H1 (cell line): ENCODE results near the gene COL4A1. TPM values are rescaled to one million over a fixed set of nuclear protein-coding genes. Genes with fewer than 3 reads are reported as not detected.

Source experiments
- CTCF ChIA-PET: fragments of 300-600 bp; sonication (Branson Sonifier 250); formaldehyde crosslinking; loops from one replicate; lab custom pipeline; 2021; ENCODE audit not compliant: partially characterized antibody; lab: Charles Lee
- POLR2A ChIA-PET: fragments of 300-600 bp; sonication (Branson Sonifier 250); formaldehyde crosslinking; loops from one replicate; lab custom pipeline; 2021; ENCODE audit warnings: inconsistent platforms; ENCODE audit not compliant: partially characterized antibody; lab: Charles Lee
- DNase-seq, 2 experiments: peaks; one replicate each; pipeline versions ENCODE4 v3.0.0 to v3.0.0-alpha.2; 2010 to 2022; ENCODE audit warnings: low spot score in 2 of 2, low read depth in 1 of 2, mixed read lengths in 1 of 2
- FAIRE-seq: peaks from 2 replicates; lab custom pipeline; 2011; peaks lifted over from hg19 to GRCh38; lab: Jason Lieb, UNC
- H2AFZ ChIP-seq: 2 replicates; pipeline ENCODE4 v1.8.1; 2012; ENCODE audit warnings: low read length, inconsistent platforms
- H2AK5ac ChIP-seq: 2 replicates; pipeline ENCODE4 v1.6.1; 2013; ENCODE audit warnings: low read depth, low read length
- H2BK120ac ChIP-seq: replicated peaks from 2 replicates; pipeline ENCODE3; 2013; ENCODE audit warnings: low read depth, low read length, inconsistent platforms
- H2BK12ac ChIP-seq: 2 replicates; pipeline ENCODE4 v1.6.1; 2013; ENCODE audit warnings: low read depth, low read length
- H2BK15ac ChIP-seq: 2 replicates; pipeline ENCODE4 v1.6.1; 2013; ENCODE audit warnings: low read length
- H2BK20ac ChIP-seq: 2 replicates; pipeline ENCODE4 v1.6.1; 2013; ENCODE audit warnings: low read length
- H2BK5ac ChIP-seq: 2 replicates; pipeline ENCODE4 v1.6.1; 2013; ENCODE audit warnings: low read depth, low read length
- H3K14ac ChIP-seq: 2 replicates; pipeline ENCODE4 v1.6.1; 2013; ENCODE audit warnings: inconsistent platforms; ENCODE audit not compliant: insufficient read length
- H3K18ac ChIP-seq: 2 replicates; pipeline ENCODE4 v1.6.1; 2013; ENCODE audit warnings: low read length; ENCODE audit errors: extremely low read depth
- H3K23ac ChIP-seq: 2 replicates; pipeline ENCODE4 v1.6.1; 2013; ENCODE audit warnings: inconsistent platforms; ENCODE audit not compliant: insufficient read length
- H3K23me2 ChIP-seq: 2 replicates; pipeline ENCODE4 v1.6.1; 2013; ENCODE audit warnings: low read depth, low read length
- H3K27ac ChIP-seq: 2 replicates; pipeline ENCODE4 v1.6.1; 2011; ENCODE audit warnings: low read depth, low read length, inconsistent platforms
- H3K27me3 ChIP-seq, 4 experiments: replicated peaks in 1 of 4; 1 replicate in 1 of 4; 2 replicates in 3 of 4; pipeline versions ENCODE4 v1.6.1 to v1.8.1; 2011 to 2013; ENCODE audit warnings: low read length in 3 of 4, mild to moderate bottlenecking in 3 of 4, inconsistent platforms in 2 of 4, mixed read lengths in 2 of 4, moderate library complexity in 1 of 4; ENCODE audit not compliant: control insufficient read depth in 3 of 4, insufficient read depth in 3 of 4; ENCODE audit errors: extremely low read depth in 1 of 4
- H3K36me3 ChIP-seq, 4 experiments: 2 replicates each; pipeline versions ENCODE4 v1.6.1 to v1.8.1; 2011 to 2013; ENCODE audit warnings: mild to moderate bottlenecking in 4 of 4, low read length in 3 of 4, moderate library complexity in 2 of 4, control low read depth in 1 of 4, inconsistent platforms in 1 of 4; ENCODE audit not compliant: insufficient read depth in 4 of 4, control insufficient read depth in 2 of 4
- H3K4ac ChIP-seq: replicated peaks from 2 replicates; pipeline ENCODE3; 2013; ENCODE audit warnings: low read length, low read depth, mixed read lengths, inconsistent platforms; ENCODE audit not compliant: insufficient read length
- H3K4me1 ChIP-seq, 4 experiments: replicated peaks in 1 of 4; 1 replicate in 1 of 4; 2 replicates in 3 of 4; pipeline versions ENCODE4 v1.6.1 to v1.8.1; 2011 to 2013; ENCODE audit warnings: low read length in 3 of 4, inconsistent platforms in 2 of 4, mixed read lengths in 1 of 4; ENCODE audit not compliant: insufficient read depth in 4 of 4, control insufficient read depth in 3 of 4
- H3K4me2 ChIP-seq, 2 experiments: 2 replicates each; pipeline versions ENCODE4 v1.6.1 to v1.8.1; 2011 to 2013; ENCODE audit warnings: low read depth in 2 of 2, low read length in 2 of 2, control low read depth in 1 of 2, inconsistent platforms in 1 of 2, mild to moderate bottlenecking in 1 of 2; ENCODE audit not compliant: insufficient read depth in 1 of 2
- H3K4me3 ChIP-seq, 4 experiments: fragments of 200-600, 300-600 bp in 1 of 4; sonication (generic), shearing (Covaris generic), sonication (Bioruptor Twin) in 1 of 4; 2 replicates each; pipeline versions ENCODE4 v1.5.1 to v1.8.1; 2011 to 2016; ENCODE audit warnings: low read length in 4 of 4, low read depth in 3 of 4, control low read depth in 2 of 4, inconsistent platforms in 2 of 4, mild to moderate bottlenecking in 2 of 4, mixed read lengths in 1 of 4, moderate library complexity in 1 of 4; ENCODE audit not compliant: insufficient read depth in 2 of 4; ENCODE audit errors: extremely low read depth in 1 of 4
- H3K56ac ChIP-seq: replicated peaks from 2 replicates; pipeline ENCODE3; 2013; ENCODE audit warnings: low read depth, mild to moderate bottlenecking, mixed read lengths, low read length, inconsistent platforms; ENCODE audit not compliant: insufficient read length
- H3K79me1 ChIP-seq: 2 replicates; pipeline ENCODE4 v1.6.1; 2013; ENCODE audit warnings: low read depth, low read length, control low read depth
- H3K79me2 ChIP-seq, 2 experiments: 2 replicates each; pipeline versions ENCODE4 v1.6.1 to v1.8.1; 2012 to 2013; ENCODE audit warnings: low read length in 2 of 2, mild to moderate bottlenecking in 2 of 2, inconsistent platforms in 1 of 2; ENCODE audit not compliant: insufficient read depth in 2 of 2, control insufficient read depth in 1 of 2
- H3K9ac ChIP-seq, 4 experiments: replicated peaks in 1 of 4; 1 replicate in 1 of 4; 2 replicates in 3 of 4; pipeline versions ENCODE4 v1.6.1 to v1.8.1; 2011 to 2013; ENCODE audit warnings: low read depth in 3 of 4, low read length in 3 of 4, control low read depth in 2 of 4, mild to moderate bottlenecking in 2 of 4, moderate library complexity in 2 of 4, inconsistent platforms in 1 of 4; ENCODE audit errors: extremely low read depth in 1 of 4
- H3K9me3 ChIP-seq, 2 experiments: 2 replicates each; pipeline versions ENCODE4 v1.6.1 to v1.8.1; 2012 to 2013; ENCODE audit warnings: mild to moderate bottlenecking in 2 of 2, moderate library complexity in 2 of 2, control low read depth in 1 of 2, inconsistent platforms in 1 of 2, low read depth in 1 of 2, low read length in 1 of 2, mixed read lengths in 1 of 2; ENCODE audit not compliant: insufficient read depth in 2 of 2
- H4K20me1 ChIP-seq, 2 experiments: replicated peaks in 1 of 2; 2 replicates each; pipeline versions ENCODE3 to v1.8.1; 2011 to 2013; ENCODE audit warnings: inconsistent platforms in 2 of 2, low read length in 2 of 2, mild to moderate bottlenecking in 1 of 2; ENCODE audit not compliant: insufficient read depth in 2 of 2, control insufficient read depth in 1 of 2
- H4K5ac ChIP-seq: 2 replicates; pipeline ENCODE4 v1.6.1; 2013; ENCODE audit warnings: low read length, low read depth, mixed read lengths, inconsistent platforms; ENCODE audit not compliant: insufficient read length
- H4K8ac ChIP-seq: 2 replicates; pipeline ENCODE4 v1.8.0; 2013; ENCODE audit warnings: mild to moderate bottlenecking, moderate library complexity, low read length, inconsistent platforms; ENCODE audit not compliant: insufficient read depth; ENCODE audit errors: extremely low read depth
- H4K91ac ChIP-seq: replicated peaks from 2 replicates; pipeline ENCODE3; 2013; ENCODE audit warnings: low read length, mixed read lengths, inconsistent platforms; ENCODE audit not compliant: insufficient read length
- CEBPB ChIP-seq: IDR thresholded peaks from 2 replicates; pipeline ENCODE4 v1.6.1; 2012; ENCODE audit warnings: low read depth, low read length
- E2F6 ChIP-seq: IDR thresholded peaks from 2 replicates; pipeline ENCODE4 v1.6.1; 2012; ENCODE audit warnings: inconsistent platforms
- FOSL1 ChIP-seq: IDR thresholded peaks from 2 replicates; pipeline ENCODE4 v1.6.1; 2011; ENCODE audit warnings: mild to moderate bottlenecking, low read depth, low read length, moderate library complexity; ENCODE audit not compliant: insufficient read depth
- KDM5A ChIP-seq: fragments of 200-600 bp; IDR thresholded peaks from 2 replicates; pipeline ENCODE4 v1.7.1; 2012; ENCODE audit warnings: mild to moderate bottlenecking, low read length, inconsistent platforms, mixed read lengths
- MAFK ChIP-seq: IDR thresholded peaks from 2 replicates; pipeline ENCODE4 v1.6.1; 2012; ENCODE audit warnings: low read depth, mild to moderate bottlenecking, improper control_type of control experiment, low read length
- PHF8 ChIP-seq: fragments of 200-600 bp; sonication (generic); conservative IDR thresholded peaks from 2 replicates; pipeline ENCODE4 v1.7.1; 2012; ENCODE audit warnings: low read depth, mild to moderate bottlenecking, inconsistent platforms, low read length, moderate library complexity
- SP2 ChIP-seq: IDR thresholded peaks from 2 replicates; pipeline ENCODE4 v1.6.1; 2012; ENCODE audit warnings: mild to moderate bottlenecking, low read length, inconsistent platforms
- TEAD4 ChIP-seq: IDR thresholded peaks from 2 replicates; pipeline ENCODE4 v1.6.1; 2012; ENCODE audit warnings: low read depth, low read length, inconsistent platforms, mixed read lengths
- YY1 ChIP-seq: IDR thresholded peaks from 2 replicates; pipeline ENCODE4 v1.6.1; 2011; ENCODE audit warnings: low read depth, mild to moderate bottlenecking, low read length
- WGBS, 2 experiments: shearing (Covaris generic) in 1 of 2; methylation state at CpG; one replicate each; pipeline versions ENCODE4 v1.1.6 to v1.1.7; 2013 to 2015; ENCODE audit warnings: low lambda C conversion rate in 2 of 2, mixed read lengths in 2 of 2, inconsistent platforms in 1 of 2, low coverage in 1 of 2, missing lambda C conversion rate in 1 of 2; ENCODE audit not compliant: insufficient replicate concordance in 2 of 2, insufficient coverage in 1 of 2, insufficient read length in 1 of 2; ENCODE audit errors: extremely low coverage in 1 of 2, missing lambda C conversion rate in 1 of 2; 5-methylcytosine and 5-hydroxymethylcytosine counted together
- polyA plus RNA-seq, 7 experiments: library from polyadenylated mRNA; depleted of rRNA in 3 of 7; stranded (reverse) in 5 of 7; unstranded in 2 of 7; fragments of >200 nt in 5 of 7; fragments of 200-250 nt in 2 of 7; gene quantifications; 1 replicate in 5 of 7; 2 replicates in 1 of 7; 4 replicates in 1 of 7; pipeline versions ENCODE4 v1.2.1 to v1.2.3, GENCODE V29; 2011 to 2013; ENCODE audit warnings: missing spikeins in 2 of 7, mixed read lengths in 2 of 7
- total RNA-seq: library from RNA; stranded (reverse); fragmentation: NEBNext Ultra II Directional; extraction: Animal tissue kit (Norgen Biotek cat#: 25700); gene quantifications from 2 replicates; pipeline ENCODE4 v1.2.1, GENCODE V29; 2021

COL4A1 gene
- total and polyA plus RNA-seq, 2 of the 8 experiments (the other 6 are each of a cell fraction or from before 2014, with no cell fraction given) = 30.7 to 82.0 TPM

- Histone ChIP-seq H3K36me3 (no peaks in the 10 kb centered on the region), H3K23ac (no peak overlapping the region), H3K79me1 (no peaks in the 10 kb centered on the region), H3K23me2 (no peaks in the 10 kb centered on the region), H4K5ac (no peak overlapping the region), H3K4me2 (no peak overlapping the region), H3K79me2 (no peaks in the 10 kb centered on the region), H3K14ac (no peak overlapping the region), H2AFZ (no peak overlapping the region), H2BK15ac (no peak overlapping the region), H2BK20ac (no peak overlapping the region), H3K4ac (no peak overlapping the region), H3K9ac (no peak overlapping the region), H3K56ac (no peak overlapping the region), H3K4me3 (no peak overlapping the region), H4K8ac (no peak overlapping the region), H4K91ac (no peak overlapping the region), H3K4me1 (no peaks in the 10 kb centered on the region)
- CTCF ChIA-PET = interaction anchor here (0.7 to 1.0 kb wide), 2 partner anchors 12 to 15 kb away, joined by 3 read pairs; no protein-coding TSS in a partner anchor
- POLR2A ChIA-PET = no interaction called here
- TF ChIP-seq SP2 (no peak), CEBPB (no peak), KDM5A (no peak), FOSL1 (no peak), MAFK (no peak), PHF8 (no peak), E2F6 (no peak), TEAD4 (no peak), YY1 (no peak)
- TF ChIP-seq, all 59 proteins: peak for 0
- WGBS, 2 experiments = 90% methylated on average over 10 of the region's 10 CpGs; no CpG with 5 or more reads in 1 of the 2 experiments
- FAIRE-seq (no peak), DNase-seq (no peak)
- H2BK120ac ChIP-seq = no peak overlapping the region
- no peak overlapping the region for H3K18ac ChIP-seq
- H2BK5ac ChIP-seq = no peak overlapping the region
- H2BK12ac ChIP-seq = no peak overlapping the region
- no peak overlapping the region for H3K27ac ChIP-seq
- no peaks in the 10 kb centered on the region for H3K27me3 ChIP-seq
- H2AK5ac ChIP-seq = no peak overlapping the region
- no peaks in the 10 kb centered on the region for H3K9me3 ChIP-seq
- no peaks in the 10 kb centered on the region for H4K20me1 ChIP-seq
These were observed 16.8 kb downstream of the COL4A1 start for GRCh38 chr13:110290153-110290552.
